KMS-11 (cell line): ENCODE results near the gene SUSD6.

ENCODE experiments used
- H2AFZ ChIP-seq: fragments of 200-600 bp; sonication (generic); 2 replicates; pipeline ENCODE4 v1.6.1; 2016; ENCODE audit warnings: antibody characterized with exemption, mixed run types, low read depth
- H3K27ac ChIP-seq: fragments of 200-600 bp; sonication (generic); 2 replicates; pipeline ENCODE4 v1.6.1; 2016; ENCODE audit warnings: mild to moderate bottlenecking, mixed run types
- H3K27me3 ChIP-seq: fragments of 200-600 bp; sonication (generic); 2 replicates; pipeline ENCODE4 v1.6.1; 2017; ENCODE audit warnings: mild to moderate bottlenecking, low read depth, mixed run types, moderate library complexity; ENCODE audit not compliant: insufficient read depth
- H3K36me3 ChIP-seq: fragments of 200-600 bp; sonication (generic); 2 replicates; pipeline ENCODE4 v1.6.1; 2017; ENCODE audit warnings: mild to moderate bottlenecking, mixed run types; ENCODE audit not compliant: insufficient read depth
- H3K4me1 ChIP-seq: fragments of 200-600 bp; sonication (generic); 2 replicates; pipeline ENCODE4 v1.6.1; 2016; ENCODE audit warnings: mild to moderate bottlenecking, low read depth, mixed run types; ENCODE audit not compliant: poor library complexity, severe bottlenecking
- H3K4me2 ChIP-seq: fragments of 200-600 bp; sonication (generic); 2 replicates; pipeline ENCODE4 v1.7.0; 2016; ENCODE audit warnings: mild to moderate bottlenecking, mixed run types
- H3K4me3 ChIP-seq: fragments of 200-600 bp; sonication (generic); IDR thresholded peaks from 2 replicates; pipeline ENCODE4 v1.6.1; 2017; ENCODE audit warnings: low read depth, low read length, mixed read lengths; ENCODE audit not compliant: insufficient read depth
- H3K79me2 ChIP-seq: fragments of 200-600 bp; sonication (generic); 2 replicates; pipeline ENCODE4 v1.6.1; 2016; ENCODE audit warnings: low read depth, mixed run types; ENCODE audit not compliant: insufficient read depth
- H3K9ac ChIP-seq: fragments of 200-600 bp; sonication (generic); 2 replicates; pipeline ENCODE4 v1.6.1; 2016; ENCODE audit warnings: mild to moderate bottlenecking, mixed run types
- H4K20me1 ChIP-seq: fragments of 200-600 bp; sonication (generic); 2 replicates; pipeline ENCODE4 v1.6.1; 2016; ENCODE audit warnings: mild to moderate bottlenecking, mixed run types; ENCODE audit not compliant: insufficient read depth
- TF ChIP-seq, protein P1 (sequence below): fragments of 200-600 bp; sonication (generic); conservative IDR thresholded peaks from 2 replicates; pipeline ENCODE4 v1.6.1; 2017; ENCODE audit warnings: low read depth, mild to moderate bottlenecking, antibody characterized with exemption, low read length, moderate library complexity, mixed read lengths

SUSD6 gene

DNA sequence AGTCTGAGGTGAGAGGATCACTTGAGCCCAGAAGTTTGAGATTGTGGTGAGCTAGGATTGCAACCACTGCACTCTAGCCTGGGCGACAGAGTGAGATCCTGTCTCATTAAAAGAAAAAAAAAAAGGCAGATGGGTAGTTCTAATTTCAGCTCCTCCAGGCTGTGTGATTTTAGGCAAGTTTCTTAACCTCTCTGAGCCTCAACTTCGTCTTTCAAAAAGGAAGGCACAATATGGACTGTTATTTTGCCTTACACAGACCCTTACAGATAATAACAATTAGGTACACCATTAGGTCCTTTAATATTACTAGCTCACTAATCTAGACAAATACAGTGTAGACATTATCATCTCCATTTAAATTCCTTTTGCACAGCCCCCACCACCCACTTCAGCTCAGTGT is 31.9 kb upstream of the SUSD6 start:
- H3K9ac ChIP-seq, result no peak overlapping the region
- no peaks in the 10 kb centered on the region for H3K27me3 ChIP-seq
- H3K4me2 ChIP-seq, result no peak overlapping the region
- H2AFZ ChIP-seq, result no peak overlapping the region
- TF ChIP-seq, protein P1, sequence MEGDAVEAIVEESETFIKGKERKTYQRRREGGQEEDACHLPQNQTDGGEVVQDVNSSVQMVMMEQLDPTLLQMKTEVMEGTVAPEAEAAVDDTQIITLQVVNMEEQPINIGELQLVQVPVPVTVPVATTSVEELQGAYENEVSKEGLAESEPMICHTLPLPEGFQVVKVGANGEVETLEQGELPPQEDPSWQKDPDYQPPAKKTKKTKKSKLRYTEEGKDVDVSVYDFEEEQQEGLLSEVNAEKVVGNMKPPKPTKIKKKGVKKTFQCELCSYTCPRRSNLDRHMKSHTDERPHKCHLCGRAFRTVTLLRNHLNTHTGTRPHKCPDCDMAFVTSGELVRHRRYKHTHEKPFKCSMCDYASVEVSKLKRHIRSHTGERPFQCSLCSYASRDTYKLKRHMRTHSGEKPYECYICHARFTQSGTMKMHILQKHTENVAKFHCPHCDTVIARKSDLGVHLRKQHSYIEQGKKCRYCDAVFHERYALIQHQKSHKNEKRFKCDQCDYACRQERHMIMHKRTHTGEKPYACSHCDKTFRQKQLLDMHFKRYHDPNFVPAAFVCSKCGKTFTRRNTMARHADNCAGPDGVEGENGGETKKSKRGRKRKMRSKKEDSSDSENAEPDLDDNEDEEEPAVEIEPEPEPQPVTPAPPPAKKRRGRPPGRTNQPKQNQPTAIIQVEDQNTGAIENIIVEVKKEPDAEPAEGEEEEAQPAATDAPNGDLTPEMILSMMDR, result no peak
- peaks cover under 1% of the 10 kb centered on the region for H3K4me1 ChIP-seq
- no peaks in the 10 kb centered on the region for H3K36me3 ChIP-seq
- no peaks in the 10 kb centered on the region for H4K20me1 ChIP-seq
- H3K27ac ChIP-seq, result no peak overlapping the region
- H3K79me2 ChIP-seq, result no peaks in the 10 kb centered on the region
- no peak overlapping the region for H3K4me3 ChIP-seq

DNA sequence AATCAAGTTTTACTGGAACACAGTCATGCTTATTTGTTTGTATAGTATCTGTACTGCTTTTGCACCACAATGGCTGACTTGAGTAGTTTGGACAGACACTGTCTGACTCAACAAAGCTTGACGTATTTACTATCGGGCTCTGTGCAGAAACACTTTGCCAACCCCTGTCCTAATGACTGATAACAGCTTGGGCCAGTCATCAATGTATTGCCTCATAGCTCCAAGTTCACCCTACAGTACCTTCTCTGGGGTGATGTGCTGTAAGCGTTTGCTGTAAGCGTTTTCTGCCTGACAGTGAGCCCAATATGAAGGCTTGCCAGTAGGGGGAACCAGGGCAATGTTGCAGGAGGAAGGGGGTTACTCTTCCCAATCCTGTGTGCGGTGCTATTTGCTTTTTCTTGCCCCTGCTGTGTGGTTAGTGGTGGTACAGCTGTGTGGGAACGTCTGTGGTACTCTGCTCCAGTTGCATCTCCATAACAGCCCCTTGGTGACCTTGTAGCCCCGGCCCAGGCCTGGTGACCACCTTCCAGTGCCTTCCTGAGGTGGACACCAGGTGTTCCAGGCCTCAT is 31.3 kb upstream of the SUSD6 start:
- Histone ChIP-seq H4K20me1 (no peaks in the 10 kb centered on the region), H3K27me3 (no peaks in the 10 kb centered on the region), H3K4me1 (no peaks in the 10 kb centered on the region), H3K79me2 (no peaks in the 10 kb centered on the region), H3K36me3 (no peaks in the 10 kb centered on the region), H3K4me3 (no peak overlapping the region), H3K9ac (no peak overlapping the region), H3K4me2 (no peak overlapping the region), H2AFZ (no peak overlapping the region), H3K27ac (no peak overlapping the region)
- TF ChIP-seq, protein P1, result no peak

DNA sequence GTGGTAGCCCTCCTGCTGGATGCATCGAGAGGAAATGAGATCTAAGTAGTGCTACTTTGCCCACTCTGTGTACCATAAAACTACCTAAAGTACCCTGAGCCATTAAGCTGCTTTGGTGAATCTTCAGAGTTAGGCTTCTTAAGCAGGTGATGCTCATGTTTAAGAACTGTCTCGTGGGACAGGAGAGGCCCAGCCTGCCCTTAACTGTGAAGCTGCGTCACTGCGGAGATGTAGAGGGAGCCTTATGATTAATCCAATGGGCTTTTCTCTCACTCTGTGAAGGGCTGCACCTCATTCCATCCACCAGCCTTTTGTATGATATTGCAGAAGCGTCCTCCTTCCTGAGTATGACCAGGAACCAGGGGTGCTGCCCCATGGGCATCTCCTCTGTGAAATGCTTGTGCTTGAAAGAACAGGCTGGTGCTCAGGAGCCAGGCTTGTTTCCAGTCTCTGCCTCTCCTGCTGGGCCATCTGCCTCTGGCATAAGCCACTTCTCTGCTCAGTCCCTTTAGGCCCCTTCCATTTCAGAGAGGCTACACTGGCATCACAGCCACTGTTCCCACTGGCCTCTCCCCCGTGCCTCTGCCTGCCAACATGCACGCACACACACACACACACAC is 30.0 kb upstream of the SUSD6 start:
- Histone ChIP-seq H3K27ac (no peak overlapping the region), H3K4me2 (no peak overlapping the region), H4K20me1 (no peaks in the 10 kb centered on the region), H3K36me3 (no peaks in the 10 kb centered on the region), H3K4me1 (no peaks in the 10 kb centered on the region), H2AFZ (no peak overlapping the region), H3K4me3 (no peak overlapping the region), H3K27me3 (no peaks in the 10 kb centered on the region), H3K9ac (no peak overlapping the region), H3K79me2 (no peaks in the 10 kb centered on the region)
- TF ChIP-seq, protein P1, result no peak

DNA sequence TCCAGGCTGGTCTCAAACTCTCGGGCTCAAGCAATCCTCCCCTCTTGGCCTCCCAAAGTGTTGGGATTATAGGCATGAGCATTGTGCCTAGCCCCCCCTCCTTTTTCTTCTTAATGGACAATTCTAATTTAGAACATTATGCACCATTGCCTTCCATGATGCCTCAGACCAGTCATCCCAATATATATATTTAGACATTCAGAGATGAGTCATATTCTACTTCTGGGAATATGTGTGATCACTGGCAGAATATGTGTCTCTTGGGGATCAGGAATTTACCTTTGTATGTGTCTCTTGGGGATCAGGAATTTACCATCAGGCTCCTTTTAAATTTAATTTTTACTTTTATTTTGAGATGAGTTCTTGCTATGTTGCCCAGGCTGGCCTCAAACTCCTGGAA is 29.2 kb upstream of the SUSD6 start:
- TF ChIP-seq, protein P1, result no peak
- Histone ChIP-seq H3K27me3 (no peaks in the 10 kb centered on the region), H2AFZ (no peak overlapping the region)

More for the DNA sequence above, 29.2 kb upstream of the SUSD6 start:
- Histone ChIP-seq H3K36me3 (no peaks in the 10 kb centered on the region), H3K4me3 (no peak overlapping the region), H3K4me1 (no peaks in the 10 kb centered on the region), H4K20me1 (no peaks in the 10 kb centered on the region), H3K27ac (no peak overlapping the region), H3K79me2 (no peaks in the 10 kb centered on the region), H3K9ac (no peak overlapping the region), H3K4me2 (no peak overlapping the region)
